SK-N-SH (cell line): ENCODE results near the gene SHKBP1. TPM values are rescaled to one million over a fixed set of nuclear protein-coding genes. Genes with fewer than 3 reads are reported as not detected.
"Not testable (repeated sequence)": the region's sequence is repeated elsewhere in the genome, so short reads cannot be mapped to it uniquely, and the experiment has no call there.

Experiments
- CTCF ChIA-PET: fragments of 300-600, 350-600 bp; formaldehyde crosslinking; extraction: SDS; loops from one replicate; lab custom pipeline; 2021; lab: Yijun Ruan, JAX
- POLR2A ChIA-PET: fragments of 350-600 bp; sonication (Branson Sonifier 250); formaldehyde crosslinking; extraction: SDS; loops from one replicate; lab custom pipeline; 2020; ENCODE audit warnings: antibody characterized with exemption, inconsistent platforms; lab: Yijun Ruan, JAX
- DNase-seq: peaks from one replicate; pipeline ENCODE4 v3.0.0; 2012
- H2AFZ ChIP-seq: fragments of 200-600 bp; sonication (generic); 2 replicates; pipeline ENCODE4 v1.8.1; 2016; ENCODE audit warnings: antibody characterized with exemption, mild to moderate bottlenecking, low read depth
- H3F3A ChIP-seq: fragments of 200-600 bp; sonication (generic); replicated peaks from 2 replicates; pipeline ENCODE3; 2016; ENCODE audit warnings: antibody characterized with exemption, mild to moderate bottlenecking; ENCODE audit not compliant: insufficient read depth
- H3K27ac ChIP-seq, 2 experiments: fragments of 200-500 bp in 1 of 2; fragments of 200-600 bp in 1 of 2; sonication (Bioruptor generic) in 1 of 2; sonication (generic), shearing (Covaris generic) in 1 of 2; 2 replicates each; pipeline versions ENCODE4 v1.5.1 to v1.6.1; 2014 to 2016; ENCODE audit warnings: low read depth in 2 of 2, inconsistent platforms in 1 of 2, low read length in 1 of 2, mild to moderate bottlenecking in 1 of 2, mixed read lengths in 1 of 2
- H3K27me3 ChIP-seq: fragments of 200-600 bp; sonication (generic), shearing (Covaris generic); 2 replicates; pipeline ENCODE4 v1.6.1; 2016; ENCODE audit warnings: mixed run types; ENCODE audit not compliant: insufficient read depth
- H3K36me3 ChIP-seq, 2 experiments: fragments of 200-500 bp in 1 of 2; fragments of 200-600 bp in 1 of 2; sonication (Bioruptor generic) in 1 of 2; sonication (generic) in 1 of 2; replicated peaks in 1 of 2; 2 replicates each; pipeline versions ENCODE3 to v1.5.1; 2014 to 2016; ENCODE audit warnings: low read length in 1 of 2, mild to moderate bottlenecking in 1 of 2; ENCODE audit not compliant: insufficient read depth in 2 of 2, control insufficient read depth in 1 of 2
- H3K4me1 ChIP-seq, 2 experiments: fragments of 200-500 bp in 1 of 2; fragments of 200-600 bp in 1 of 2; sonication (Bioruptor generic) in 1 of 2; sonication (generic), shearing (Covaris generic) in 1 of 2; 2 replicates each; pipeline versions ENCODE4 v1.5.1 to v1.6.1; 2014 to 2016; ENCODE audit warnings: low read depth in 1 of 2, low read length in 1 of 2, mixed run types in 1 of 2; ENCODE audit not compliant: insufficient read depth in 2 of 2, control insufficient read depth in 1 of 2
- H3K4me2 ChIP-seq: fragments of 200-600 bp; sonication (generic), shearing (Covaris generic); 2 replicates; pipeline ENCODE4 v1.6.1; 2017; ENCODE audit warnings: mixed run types
- H3K4me3 ChIP-seq, 2 experiments: fragments of 200-500 bp in 1 of 2; fragments of 200-600 bp in 1 of 2; sonication (Bioruptor generic) in 1 of 2; sonication (generic), shearing (Covaris generic) in 1 of 2; 2 replicates each; pipeline versions ENCODE4 v1.5.1 to v1.8.1; 2014 to 2016; ENCODE audit warnings: low read depth in 2 of 2, inconsistent platforms in 1 of 2, low read length in 1 of 2, mild to moderate bottlenecking in 1 of 2, mixed read lengths in 1 of 2, moderate library complexity in 1 of 2
- H3K79me2 ChIP-seq: fragments of 200-600 bp; sonication (generic); 2 replicates; pipeline ENCODE4 v1.8.1; 2017; ENCODE audit warnings: mild to moderate bottlenecking; ENCODE audit not compliant: insufficient read depth
- H3K9ac ChIP-seq: fragments of 200-600 bp; sonication (generic); 2 replicates; pipeline ENCODE4 v1.6.1; 2017; ENCODE audit warnings: mixed run types
- H3K9me2 ChIP-seq: fragments of 200-600 bp; sonication (generic); 2 replicates; pipeline ENCODE4 v1.6.1; 2017; ENCODE audit warnings: mixed run types
- H3K9me3 ChIP-seq: fragments of 200-600 bp; sonication (generic); 2 replicates; pipeline ENCODE4 v1.6.1; 2017; ENCODE audit warnings: mixed run types, mild to moderate bottlenecking, moderate library complexity
- H4K20me1 ChIP-seq: fragments of 200-600 bp; sonication (generic); 2 replicates; pipeline ENCODE4 v1.6.1; 2017; ENCODE audit warnings: mild to moderate bottlenecking, mixed run types; ENCODE audit not compliant: insufficient read depth
- CHD2 ChIP-seq: fragments of 150-350 bp; IDR thresholded peaks from 2 replicates; pipeline ENCODE4 v1.6.1; 2018; ENCODE audit warnings: low read length; ENCODE audit not compliant: partially characterized antibody
- ELF1 ChIP-seq: IDR thresholded peaks from 2 replicates; pipeline ENCODE4 v1.4.0; 2012
- EP300 ChIP-seq, 2 experiments: IDR thresholded peaks; 2 replicates each; pipeline versions ENCODE4 v1.4.0 to v1.6.1; 2012; ENCODE audit warnings: borderline replicate concordance in 1 of 2, low read depth in 1 of 2, low read length in 1 of 2
- EZH2phosphoT487 ChIP-seq: fragments of 200-600 bp; sonication (generic); IDR thresholded peaks from 2 replicates; pipeline ENCODE4 v1.6.1; 2017; ENCODE audit warnings: low read depth, mixed run types, mild to moderate bottlenecking, antibody characterized with exemption, moderate library complexity, borderline replicate concordance
- FOSL2 ChIP-seq: IDR thresholded peaks from 2 replicates; pipeline ENCODE4 v1.4.0; 2012; ENCODE audit warnings: low read depth, mild to moderate bottlenecking, moderate library complexity, borderline replicate concordance
- FOXM1 ChIP-seq: IDR thresholded peaks from 2 replicates; pipeline ENCODE4 v1.4.0; 2012; ENCODE audit warnings: low read depth, mild to moderate bottlenecking
- JUND ChIP-seq: IDR thresholded peaks from 2 replicates; pipeline ENCODE4 v1.4.0; 2012
- MXI1 ChIP-seq: IDR thresholded peaks from 2 replicates; pipeline ENCODE4 v1.6.1; 2012; ENCODE audit warnings: mild to moderate bottlenecking, low read depth, low read length, improper control_type of control experiment
- NFIC ChIP-seq: IDR thresholded peaks from 2 replicates; pipeline ENCODE4 v1.4.0; 2012; ENCODE audit warnings: borderline replicate concordance
- RAD21 ChIP-seq: IDR thresholded peaks from 2 replicates; pipeline ENCODE4 v1.6.1; 2012; ENCODE audit warnings: mild to moderate bottlenecking, low read length
- RCOR1 ChIP-seq: fragments of 150-350 bp; IDR thresholded peaks from 2 replicates; pipeline ENCODE4 v1.6.1; 2017; ENCODE audit warnings: antibody characterized with exemption, low read length
- SIN3A ChIP-seq: IDR thresholded peaks from 2 replicates; pipeline ENCODE4 v1.6.1; 2012; ENCODE audit warnings: low read depth, mild to moderate bottlenecking, low read length, moderate library complexity, borderline replicate concordance
- TAF1 ChIP-seq: IDR thresholded peaks from 2 replicates; pipeline ENCODE4 v1.6.1; 2012; ENCODE audit warnings: low read depth, mild to moderate bottlenecking, low read length, moderate library complexity, borderline replicate concordance
- TCF12 ChIP-seq: IDR thresholded peaks from 2 replicates; pipeline ENCODE4 v1.4.0; 2012
- TEAD4 ChIP-seq: IDR thresholded peaks from 2 replicates; pipeline ENCODE4 v1.4.0; 2012; ENCODE audit warnings: mild to moderate bottlenecking, borderline replicate concordance; ENCODE audit not compliant: insufficient read depth
- WGBS: methylation state at CpG from one replicate; pipeline ENCODE4 v1.1.6; 2017; ENCODE audit warnings: low lambda C conversion rate; 5-methylcytosine and 5-hydroxymethylcytosine counted together
- polyA plus RNA-seq, 3 experiments: library from polyadenylated mRNA; depleted of rRNA; stranded (reverse); fragments of >200 nt; gene quantifications; 2 replicates each; pipeline ENCODE4 v1.2.3, GENCODE V29; 2012
- TF ChIP-seq, protein P1 (sequence below): fragments of 150-350 bp; IDR thresholded peaks from 2 replicates; pipeline ENCODE4 v1.6.1; 2016; ENCODE audit warnings: mild to moderate bottlenecking, low read depth, low read length
- TF ChIP-seq, protein P2 (sequence below): fragments of 150-350 bp; IDR thresholded peaks from 2 replicates; pipeline ENCODE4 v1.6.1; 2017; ENCODE audit warnings: antibody characterized with exemption, low read length, low read depth, borderline replicate concordance
- TF ChIP-seq, protein P3 (sequence below): IDR thresholded peaks from 2 replicates; pipeline ENCODE4 v1.4.0; 2012; ENCODE audit warnings: low read depth

The SHKBP1 gene
- polyA plus RNA-seq, 1 of the 3 experiments (the other 2 are of a cell fraction) = 62.7 TPM

DNA sequence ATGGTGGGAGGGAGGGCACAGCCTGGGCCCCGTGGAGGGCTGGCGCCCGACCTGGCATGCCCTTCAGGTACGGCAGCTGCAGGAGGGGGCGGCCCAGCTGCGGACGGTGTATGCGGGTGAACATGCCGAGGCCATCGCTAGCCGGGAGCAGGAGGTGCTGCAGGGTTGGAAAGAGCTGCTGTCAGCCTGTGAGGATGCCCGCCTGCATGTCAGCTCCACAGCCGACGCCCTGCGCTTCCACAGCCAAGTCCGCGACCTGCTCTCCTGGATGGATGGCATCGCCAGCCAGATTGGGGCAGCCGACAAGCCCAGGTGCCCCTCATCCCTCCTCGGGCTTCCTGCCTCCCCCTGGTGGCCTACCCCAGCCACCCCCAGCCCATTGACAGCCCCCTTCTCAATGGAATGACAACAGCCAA is 16.6 kb upstream of the SHKBP1 start (continued):
- TF ChIP-seq TAF1 = no peak

DNA sequence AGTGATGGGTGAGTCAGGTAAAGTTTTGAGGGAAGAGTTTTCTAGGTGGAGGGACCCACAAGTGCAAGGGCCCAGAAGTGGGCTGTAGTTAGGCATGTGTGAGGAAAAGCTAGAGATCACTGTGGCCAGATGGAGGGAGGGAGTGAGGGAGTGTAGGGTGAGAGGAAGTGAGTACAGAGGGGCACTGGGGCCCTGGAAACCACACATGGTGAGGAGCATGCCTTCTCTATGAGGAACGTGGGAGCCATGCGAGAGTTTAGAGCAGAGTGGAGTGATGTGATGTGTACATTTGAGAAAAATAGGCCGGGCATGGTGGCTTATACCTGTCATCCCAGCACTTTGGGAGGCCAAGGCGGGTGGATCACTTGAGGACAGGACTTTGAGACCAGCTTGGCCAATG is 14.7 kb upstream of the SHKBP1 start:
- CTCF ChIA-PET = interaction anchor here (1.0 to 1.4 kb wide), 2 partner anchors 13 to 38 kb away, joined by 3 to 5 read pairs; no protein-coding TSS in a partner anchor
- no peaks in the 10 kb centered on the region; the same call in 1 of the 2 replicates for H3K27me3 ChIP-seq
- H3K79me2 ChIP-seq = no peaks in the 10 kb centered on the region
- TF ChIP-seq, protein P1, sequence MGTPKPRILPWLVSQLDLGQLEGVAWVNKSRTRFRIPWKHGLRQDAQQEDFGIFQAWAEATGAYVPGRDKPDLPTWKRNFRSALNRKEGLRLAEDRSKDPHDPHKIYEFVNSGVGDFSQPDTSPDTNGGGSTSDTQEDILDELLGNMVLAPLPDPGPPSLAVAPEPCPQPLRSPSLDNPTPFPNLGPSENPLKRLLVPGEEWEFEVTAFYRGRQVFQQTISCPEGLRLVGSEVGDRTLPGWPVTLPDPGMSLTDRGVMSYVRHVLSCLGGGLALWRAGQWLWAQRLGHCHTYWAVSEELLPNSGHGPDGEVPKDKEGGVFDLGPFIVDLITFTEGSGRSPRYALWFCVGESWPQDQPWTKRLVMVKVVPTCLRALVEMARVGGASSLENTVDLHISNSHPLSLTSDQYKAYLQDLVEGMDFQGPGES = no peak
- no peak for TF ChIP-seq SIN3A
- no peaks in the 10 kb centered on the region for H3K36me3 ChIP-seq
- H3F3A ChIP-seq = no peaks in the 10 kb centered on the region
- H2AFZ ChIP-seq = no peak overlapping the region
- H3K4me3 ChIP-seq = no peak overlapping the region
- POLR2A ChIA-PET = no interaction called here
- no peaks in the 10 kb centered on the region for H3K9me2 ChIP-seq
- WGBS = 58% methylated on average over 4 of the region's 4 CpGs
- H3K27ac ChIP-seq = no peak overlapping the region
- H4K20me1 ChIP-seq = no peaks in the 10 kb centered on the region
- H3K4me2 ChIP-seq = no peak overlapping the region
- H3K4me1 ChIP-seq = no peaks in the 10 kb centered on the region
- H3K9ac ChIP-seq = no peak overlapping the region
- DNase-seq = no peak
- H3K9me3 ChIP-seq = no peaks in the 10 kb centered on the region

DNA sequence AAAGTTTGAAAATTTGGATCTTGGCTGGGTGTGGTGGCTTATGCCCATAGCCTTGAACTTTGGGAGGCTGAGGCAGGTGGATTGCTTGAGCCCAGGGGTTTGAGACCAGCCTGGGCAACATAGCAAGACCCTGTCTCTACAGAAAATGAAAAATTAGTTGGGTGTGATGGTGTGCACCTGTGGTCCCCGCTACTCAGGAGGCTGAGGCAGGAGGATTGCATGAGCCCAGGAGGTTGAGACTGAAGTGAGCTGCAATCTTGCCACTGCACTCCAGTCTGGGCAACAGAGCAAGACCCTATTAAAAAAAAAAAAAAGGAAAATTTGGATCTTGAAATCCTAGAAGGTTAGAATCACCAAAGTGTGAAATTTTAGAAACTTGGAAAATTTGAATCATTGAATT is 12.1 kb upstream of the SHKBP1 start:
- H3K4me2 ChIP-seq, H3K4me3 ChIP-seq, H3K27ac ChIP-seq, H3K9me2 ChIP-seq, CTCF ChIA-PET, H3K36me3 ChIP-seq, DNase-seq, H3K4me1 ChIP-seq, H4K20me1 ChIP-seq, H3K9me3 ChIP-seq, H2AFZ ChIP-seq, H3K79me2 ChIP-seq, H3F3A ChIP-seq, POLR2A ChIA-PET, H3K9ac ChIP-seq, H3K27me3 ChIP-seq: not testable (repeated sequence)
- 100% methylated on average over 1 of the region's 1 CpG for WGBS

DNA sequence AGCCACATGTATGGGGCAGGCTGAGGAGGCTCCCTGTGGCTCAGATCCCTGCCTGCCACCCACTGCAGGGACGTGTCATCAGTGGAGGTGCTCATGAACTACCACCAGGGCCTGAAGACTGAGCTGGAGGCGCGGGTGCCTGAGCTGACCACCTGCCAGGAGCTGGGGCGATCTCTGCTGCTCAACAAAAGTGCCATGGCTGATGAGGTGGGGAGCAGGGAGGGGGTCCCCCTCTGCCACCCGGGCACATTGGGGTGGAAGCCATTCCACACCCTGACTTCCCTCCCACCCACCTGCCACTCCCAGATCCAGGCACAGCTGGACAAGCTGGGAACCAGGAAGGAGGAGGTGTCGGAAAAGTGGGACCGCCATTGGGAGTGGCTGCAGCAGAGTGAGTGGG is 11.3 kb upstream of the SHKBP1 start:
- DNase-seq = no peak
- 77% methylated on average over 4 of the region's 7 CpGs for WGBS
- H3K4me1 ChIP-seq = peaks cover 0 to 4% of the 10 kb centered on the region in 2 experiments; a peak in 1 of 4 replicates
- no peak overlapping the region for H3K9ac ChIP-seq
- H3K27ac ChIP-seq = no peak overlapping the region
- no peaks in the 10 kb centered on the region for H4K20me1 ChIP-seq
- ChIA-PET CTCF (interaction anchor here (0.6 kb wide), 1 partner anchor 33 kb away, joined by 3 read pairs; no protein-coding TSS in a partner anchor), POLR2A (no interaction called here)
- H3K79me2 ChIP-seq = no peaks in the 10 kb centered on the region
- H3K9me2 ChIP-seq = no peaks in the 10 kb centered on the region
- H3F3A ChIP-seq = peaks cover 8% of the 10 kb centered on the region
- H3K4me3 ChIP-seq = no peak overlapping the region
- no peaks in the 10 kb centered on the region for H3K36me3 ChIP-seq
- H3K4me2 ChIP-seq = no peak overlapping the region
- no peak overlapping the region for H2AFZ ChIP-seq
- H3K9me3 ChIP-seq = no peaks in the 10 kb centered on the region
- H3K27me3 ChIP-seq = no peaks in the 10 kb centered on the region
- TF ChIP-seq, protein P1 = no peak
- TF ChIP-seq CHD2 (no peak), RCOR1 (no peak), MXI1 (no peak), EP300 (IDR thresholded peaks at IDR 0.05; ENCODE audit: borderline replicate concordance in 1 of 2, low read depth in 1 of 2, low read length in 1 of 2) (no peak), TCF12 (no peak), NFIC (no peak), ELF1 (no peak), FOXM1 (no peak), JUND (no peak), TEAD4 (no peak), FOSL2 (no peak), RAD21 (no peak), EZH2phosphoT487 (no peak)
- TF ChIP-seq, protein P2, sequence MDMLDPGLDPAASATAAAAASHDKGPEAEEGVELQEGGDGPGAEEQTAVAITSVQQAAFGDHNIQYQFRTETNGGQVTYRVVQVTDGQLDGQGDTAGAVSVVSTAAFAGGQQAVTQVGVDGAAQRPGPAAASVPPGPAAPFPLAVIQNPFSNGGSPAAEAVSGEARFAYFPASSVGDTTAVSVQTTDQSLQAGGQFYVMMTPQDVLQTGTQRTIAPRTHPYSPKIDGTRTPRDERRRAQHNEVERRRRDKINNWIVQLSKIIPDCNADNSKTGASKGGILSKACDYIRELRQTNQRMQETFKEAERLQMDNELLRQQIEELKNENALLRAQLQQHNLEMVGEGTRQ = no peak
- TF ChIP-seq, protein P3, sequence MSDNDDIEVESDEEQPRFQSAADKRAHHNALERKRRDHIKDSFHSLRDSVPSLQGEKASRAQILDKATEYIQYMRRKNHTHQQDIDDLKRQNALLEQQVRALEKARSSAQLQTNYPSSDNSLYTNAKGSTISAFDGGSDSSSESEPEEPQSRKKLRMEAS = no peak
